HTERT RPE-1 (cell line): ENCODE results near the gene SETD2.
"Not testable (repeated sequence)": the region's sequence is repeated elsewhere in the genome, so short reads cannot be mapped to it uniquely, and the experiment has no call there.

Experiments used
- in situ Hi-C: fragments of 300-500 bp; cut with MboI; formaldehyde crosslinking; loops from 4 replicates; pipeline ENCODE4 v1.14.3; 2020; ENCODE audit warnings: low sequenced_read_pairs

Gene SETD2

DNA sequence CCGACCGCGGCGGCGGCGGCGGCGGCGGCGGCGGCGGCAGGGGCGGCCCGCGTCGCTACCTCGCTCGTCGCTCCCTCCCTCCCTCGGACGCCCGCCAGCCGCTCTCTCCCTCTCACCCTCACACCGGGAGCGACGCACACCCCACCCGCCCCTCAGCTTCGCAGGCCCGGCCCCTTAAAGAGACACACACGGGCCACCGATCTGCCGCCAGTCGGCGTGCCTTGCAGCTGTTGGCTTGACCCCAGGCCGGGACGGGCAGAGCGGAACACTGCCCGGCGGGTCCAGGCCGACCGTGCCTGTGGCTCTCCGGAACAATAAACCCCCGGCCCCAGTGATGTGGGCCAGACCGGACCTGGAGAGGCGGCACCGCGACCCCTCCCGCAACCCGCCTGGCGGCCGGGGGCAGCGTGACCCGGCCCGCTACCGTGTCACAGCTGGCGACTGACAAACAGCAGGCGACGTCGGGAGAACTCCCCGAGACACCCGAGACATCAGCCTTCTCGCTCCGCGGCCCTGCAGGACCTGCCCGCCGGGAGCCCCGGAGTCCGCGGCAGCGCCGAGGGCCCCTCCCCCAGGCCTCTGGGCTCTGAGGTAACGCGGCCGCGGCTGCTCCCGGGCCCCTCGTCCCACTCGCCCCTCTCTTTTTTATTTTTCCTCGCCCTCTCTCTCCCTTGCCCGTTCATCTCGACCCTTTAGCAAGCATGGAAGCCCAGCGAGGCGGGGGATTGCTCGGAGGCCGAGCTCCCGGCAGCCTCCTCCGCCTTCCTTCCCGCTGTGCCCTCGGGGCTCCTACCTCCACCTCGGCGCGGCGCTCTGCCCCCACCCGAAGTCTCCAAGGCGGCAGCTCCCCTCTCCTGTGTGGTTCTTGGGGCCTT, at the start of gene SETD2:
SETD2 (minus strand) TSS at position 107 of the 875 bp plus-strand sequence. CDS start 189 bp downstream, outside the sequence.
- in situ Hi-C loops = no loop called here

- in situ Hi-C loops = no loop called here
Observed at GRCh38 chr3:47210863-47211405, 47.0 kb upstream of the SETD2 start.

GRCh38 chr3:47206022-47206421, 42.1 kb upstream of the SETD2 start:
- in situ Hi-C loops = not testable (repeated sequence)

GRCh38 chr3:47204875-47205274, 41.0 kb upstream of the SETD2 start:
- in situ Hi-C loops = no loop called here

- in situ Hi-C loops = no loop called here
Observed at GRCh38 chr3:47202542-47202941, 38.6 kb upstream of the SETD2 start.

DNA sequence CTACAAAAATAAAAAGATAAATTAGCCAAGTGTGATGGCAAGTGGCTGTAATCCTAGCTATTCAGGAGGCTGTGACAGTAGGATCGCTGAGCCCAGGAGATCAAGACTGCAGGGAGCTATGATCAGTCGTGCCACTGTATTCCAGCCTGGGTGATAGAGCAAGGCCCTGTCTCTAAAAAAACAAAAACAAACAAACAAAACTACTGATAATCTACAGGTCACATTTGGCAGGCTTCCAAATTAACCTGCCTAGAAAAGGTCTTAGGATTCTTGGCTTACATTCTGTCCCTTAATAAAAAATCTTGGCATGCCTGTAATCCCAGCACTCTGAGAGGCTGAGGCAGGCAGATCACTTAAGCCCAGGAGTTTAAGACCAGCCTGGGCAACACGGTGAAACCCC, 33.4 kb upstream of the SETD2 start:
- in situ Hi-C loops = no loop called here

GRCh38 chr3:47194994-47195393, 31.1 kb upstream of the SETD2 start:
- in situ Hi-C loops = no loop called here

DNA sequence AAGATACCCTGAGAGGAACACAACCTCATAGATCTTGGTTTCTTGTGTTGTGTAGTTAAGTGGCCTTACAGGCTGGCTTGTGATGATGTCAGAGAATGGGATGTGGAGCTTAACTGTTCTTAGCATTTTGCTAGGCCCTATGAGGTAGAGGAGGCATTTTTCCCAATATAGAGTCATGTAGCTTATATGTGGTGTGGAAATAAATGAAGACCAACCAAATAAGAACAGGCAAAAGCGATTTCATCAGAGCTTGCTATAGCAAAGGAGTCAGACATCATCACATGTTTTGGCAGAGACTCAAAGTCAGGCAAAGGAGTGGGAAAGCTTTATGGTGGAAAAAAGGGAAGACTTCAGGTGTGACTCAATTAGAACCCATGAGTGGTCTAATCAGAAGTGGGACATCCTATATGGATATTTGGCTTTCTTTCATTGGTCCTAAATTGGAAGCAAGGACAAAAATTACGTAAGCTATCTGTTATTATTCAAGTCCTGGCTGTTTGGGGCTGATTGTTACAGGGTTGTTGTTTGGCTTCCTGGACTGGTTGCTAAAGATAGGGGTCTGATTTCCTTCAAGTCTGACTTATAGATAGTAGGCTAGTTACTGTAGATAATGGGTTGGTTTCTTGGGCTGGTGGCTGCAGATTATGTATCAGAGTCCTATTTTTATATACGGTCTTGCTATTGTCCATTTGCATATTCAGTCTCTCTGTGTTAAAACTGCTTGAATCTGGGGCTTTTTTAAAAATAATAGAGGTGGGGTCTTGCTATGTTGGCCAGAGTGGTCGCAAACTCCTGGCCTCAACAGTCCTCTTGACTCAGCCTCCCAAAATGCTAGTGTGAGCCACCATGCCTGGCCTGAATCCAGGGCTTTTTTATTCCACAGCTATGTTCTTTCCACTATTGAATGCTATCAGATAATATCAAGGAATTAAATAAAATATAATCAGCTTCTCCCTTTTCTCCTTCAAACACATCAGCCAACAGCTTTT, 30.3 kb upstream of the SETD2 start:
- in situ Hi-C loops = no loop called here

GRCh38 chr3:47186285-47186684, 22.4 kb upstream of the SETD2 start:
- in situ Hi-C loops = no loop called here

DNA sequence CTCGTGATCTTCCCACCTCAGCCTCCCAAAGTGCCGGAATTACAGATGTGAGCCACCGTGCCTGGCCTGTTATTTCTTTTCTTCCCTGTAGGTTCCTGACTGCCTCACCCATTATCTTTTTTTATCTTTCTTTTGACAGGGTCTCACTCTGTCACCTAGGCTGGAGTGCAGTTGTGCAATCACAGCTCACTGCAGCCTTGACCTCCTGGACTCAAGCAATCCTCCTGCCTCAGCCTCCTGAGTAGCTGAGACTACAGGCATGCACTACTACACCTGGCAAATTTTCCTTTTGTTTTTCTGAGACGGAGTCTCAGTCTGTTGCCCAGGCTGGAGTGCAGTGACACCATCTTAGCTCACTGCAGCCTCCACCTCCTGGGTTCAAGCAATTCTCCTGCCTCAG, 17.8 kb upstream of the SETD2 start:
- in situ Hi-C loops = not testable (repeated sequence)

DNA sequence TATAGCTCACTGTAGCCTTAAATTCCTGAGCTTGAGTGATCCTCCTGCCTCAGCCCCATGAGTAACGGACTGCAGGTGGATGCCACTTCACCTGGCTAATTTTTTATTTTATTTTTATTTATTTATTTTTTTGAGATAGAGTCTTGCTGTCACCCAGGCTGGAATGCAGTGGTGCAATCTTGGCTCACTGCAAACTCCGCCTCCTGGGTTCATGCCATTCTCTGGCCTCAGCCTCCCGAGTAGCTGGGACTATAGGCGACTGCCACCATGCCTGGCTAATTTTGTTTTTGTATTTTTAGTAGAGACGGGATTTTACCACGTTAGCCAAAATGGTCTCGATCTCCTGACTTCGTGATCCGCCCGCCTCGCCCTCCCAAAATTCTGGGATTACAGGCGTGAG, 16.1 kb upstream of the SETD2 start:
- in situ Hi-C loops = not testable (repeated sequence)

DNA sequence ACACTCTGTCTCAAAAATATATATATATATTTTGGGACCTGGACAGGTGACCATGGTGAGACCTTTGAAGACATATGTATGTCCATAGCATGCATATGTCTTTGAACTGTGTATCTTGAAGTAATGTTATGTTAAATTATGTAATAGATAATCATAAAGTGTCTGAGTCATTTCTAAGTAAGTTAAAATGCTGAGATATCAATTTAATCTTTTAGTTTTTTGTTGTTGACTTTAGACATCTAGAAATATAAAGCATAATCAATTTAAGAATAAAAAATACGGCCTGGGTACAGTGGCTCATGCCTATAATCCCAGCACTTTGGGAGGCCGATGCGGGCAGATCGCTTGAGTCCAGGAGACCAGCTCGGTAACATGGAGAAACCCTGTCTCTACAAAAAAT, 12.7 kb upstream of the SETD2 start:
- in situ Hi-C loops = no loop called here

DNA sequence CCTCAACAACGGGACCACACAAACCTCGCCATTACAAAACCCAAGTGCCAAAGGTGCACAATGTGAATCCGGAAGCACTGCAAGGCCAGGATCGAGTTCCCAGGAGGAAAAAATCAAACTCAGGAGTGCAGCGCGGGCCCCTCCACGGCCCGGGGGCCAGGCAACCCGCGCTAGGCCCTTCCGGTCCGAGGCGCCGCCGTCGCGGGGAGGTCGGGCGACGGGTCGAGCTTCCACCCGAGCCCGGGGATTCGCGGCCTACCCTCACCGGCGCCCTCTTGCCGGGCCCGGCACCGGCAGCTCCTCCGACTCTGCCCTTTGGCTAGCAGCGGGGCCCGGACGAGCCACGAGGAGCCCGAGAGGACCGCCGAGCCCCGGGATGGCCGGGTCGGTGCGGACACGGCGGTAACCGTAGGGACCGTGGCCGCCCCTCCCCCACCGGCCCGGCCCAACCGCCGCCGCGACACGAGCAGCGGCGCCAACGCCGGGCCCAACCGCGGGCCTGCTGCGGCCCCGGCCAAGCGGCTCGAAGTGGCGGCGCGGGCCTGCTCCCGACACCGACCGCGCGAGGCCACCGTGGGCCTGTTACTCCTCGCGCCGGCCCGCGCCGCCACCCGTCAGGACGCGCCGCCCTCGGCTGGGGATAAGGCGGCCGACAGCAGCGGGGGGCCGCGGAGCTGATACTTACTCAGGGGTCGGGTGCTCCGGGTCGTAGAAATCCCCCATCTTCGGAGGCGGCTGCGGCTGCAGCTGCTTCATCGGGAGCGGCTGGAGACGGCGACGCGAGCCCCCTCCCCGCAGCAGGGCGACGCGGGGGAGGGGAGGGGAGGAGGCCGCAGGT, 525 bp downstream of the SETD2 start:
- in situ Hi-C loops = no loop called here

GRCh38 chr3:47162697-47163168, 1.2 kb downstream of the SETD2 start:
- in situ Hi-C loops = no loop called here

- in situ Hi-C loops = no loop called here
Observed at GRCh38 chr3:47161983-47162696, 1.8 kb downstream of the SETD2 start.

- in situ Hi-C loops = no loop called here
Observed at GRCh38 chr3:47159820-47160219, 4.1 kb downstream of the SETD2 start.

DNA sequence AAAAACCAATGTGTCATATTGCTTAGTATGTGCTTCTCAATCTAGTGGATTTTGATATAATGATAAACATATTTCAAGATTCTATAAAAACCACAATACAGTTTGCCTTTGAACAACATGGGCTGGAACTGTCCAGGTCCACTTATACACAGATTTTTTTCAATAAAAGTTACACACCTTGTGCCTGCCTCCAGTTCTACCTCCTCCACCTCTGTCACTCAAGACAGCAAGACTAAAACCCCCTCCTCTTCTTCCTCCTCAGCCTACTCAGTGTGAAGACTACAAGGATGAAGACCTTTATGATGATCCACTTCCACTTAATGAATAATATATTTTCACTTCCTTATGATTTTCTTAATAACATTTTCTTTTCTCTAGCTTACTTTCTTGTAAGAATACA, 5.7 kb downstream of the SETD2 start:
- in situ Hi-C loops = no loop called here

DNA sequence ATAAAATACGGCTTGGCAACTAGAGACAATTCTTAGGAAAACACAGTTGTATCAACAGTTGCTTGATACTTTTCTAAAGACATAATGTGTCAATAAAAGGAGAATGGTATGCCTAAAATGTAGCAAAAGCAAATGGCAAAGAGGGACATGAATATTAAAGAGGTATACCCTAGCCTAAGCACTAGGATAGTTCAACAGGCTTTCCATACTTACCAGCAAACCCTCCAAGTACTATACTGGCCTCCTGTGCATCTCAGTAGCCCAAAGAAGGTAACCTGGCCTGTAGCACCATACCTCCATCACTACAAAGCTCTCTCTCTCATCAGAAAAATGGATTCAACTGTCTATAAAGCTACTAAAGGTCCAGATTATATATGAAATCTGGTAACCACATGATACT, 7.5 kb downstream of the SETD2 start:
- in situ Hi-C loops = no loop called here

DNA sequence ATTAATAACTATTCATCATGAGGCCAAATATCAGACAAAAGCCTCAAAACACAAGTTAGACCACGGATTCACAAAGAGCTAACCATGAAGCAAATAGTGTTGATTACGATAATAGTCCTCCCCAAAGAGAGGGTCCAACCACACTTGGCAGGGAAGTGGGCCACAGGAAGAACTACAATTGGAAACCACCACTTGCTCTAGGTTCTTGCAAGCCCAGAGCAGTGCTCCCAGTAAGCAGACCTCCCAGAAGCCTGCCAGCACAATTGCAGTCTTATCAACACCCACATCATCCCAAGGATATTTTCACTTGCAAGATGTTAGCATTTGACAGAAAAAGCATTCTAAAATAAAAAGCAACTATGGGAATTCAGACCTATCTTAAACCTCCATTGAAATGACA, 11.3 kb downstream of the SETD2 start:
- in situ Hi-C loops = no loop called here

- in situ Hi-C loops = no loop called here
Observed at GRCh38 chr3:47151836-47152235, 12.1 kb downstream of the SETD2 start.
